SW 1271 (cell line): ENCODE data around the gene KRTAP17-1.
"Not testable (repeated sequence)": the region's sequence is repeated elsewhere in the genome, so short reads cannot be mapped to it uniquely, and the experiment has no call there.

ENCODE experiments used
- DNase-seq, 2 experiments: peaks; one replicate each; lab custom pipeline; 2025; lab: John Stamatoyannopoulos, UW

KRTAP17-1 gene

GRCh38 chr17:41315204-41315794 is at the start of gene KRTAP17-1:
Gene KRTAP17-1 (minus strand): TSS chr17:41315710. CDS start chr17:41315650, 60 bp downstream.
- DNase-seq: no peak

DNA sequence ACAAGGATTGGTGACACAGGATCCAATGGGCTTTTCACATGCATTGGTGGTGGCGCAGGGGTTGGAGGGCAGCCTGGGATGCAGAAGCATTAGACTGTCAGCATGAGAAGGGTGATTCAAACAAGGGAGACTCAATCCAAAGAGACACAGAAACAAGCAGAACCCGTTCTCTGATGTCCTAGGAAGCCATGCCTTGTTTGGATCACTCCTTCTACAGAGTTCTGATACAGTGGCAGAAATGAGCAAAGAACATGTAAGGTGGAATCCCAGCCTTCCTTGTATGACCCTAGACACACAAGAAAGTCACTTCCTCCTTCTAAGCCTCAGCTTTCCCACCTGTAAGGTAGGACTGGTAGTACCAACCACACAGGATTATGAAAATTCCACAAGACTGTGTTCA is 48.4 kb upstream of the KRTAP17-1 start:
- no peak for DNase-seq

- DNase-seq: no peak
Observed at GRCh38 chr17:41360296-41360995, 44.9 kb upstream of the KRTAP17-1 start.

- DNase-seq: no peak
Observed at GRCh38 chr17:41354536-41354935, 39.0 kb upstream of the KRTAP17-1 start.

DNA sequence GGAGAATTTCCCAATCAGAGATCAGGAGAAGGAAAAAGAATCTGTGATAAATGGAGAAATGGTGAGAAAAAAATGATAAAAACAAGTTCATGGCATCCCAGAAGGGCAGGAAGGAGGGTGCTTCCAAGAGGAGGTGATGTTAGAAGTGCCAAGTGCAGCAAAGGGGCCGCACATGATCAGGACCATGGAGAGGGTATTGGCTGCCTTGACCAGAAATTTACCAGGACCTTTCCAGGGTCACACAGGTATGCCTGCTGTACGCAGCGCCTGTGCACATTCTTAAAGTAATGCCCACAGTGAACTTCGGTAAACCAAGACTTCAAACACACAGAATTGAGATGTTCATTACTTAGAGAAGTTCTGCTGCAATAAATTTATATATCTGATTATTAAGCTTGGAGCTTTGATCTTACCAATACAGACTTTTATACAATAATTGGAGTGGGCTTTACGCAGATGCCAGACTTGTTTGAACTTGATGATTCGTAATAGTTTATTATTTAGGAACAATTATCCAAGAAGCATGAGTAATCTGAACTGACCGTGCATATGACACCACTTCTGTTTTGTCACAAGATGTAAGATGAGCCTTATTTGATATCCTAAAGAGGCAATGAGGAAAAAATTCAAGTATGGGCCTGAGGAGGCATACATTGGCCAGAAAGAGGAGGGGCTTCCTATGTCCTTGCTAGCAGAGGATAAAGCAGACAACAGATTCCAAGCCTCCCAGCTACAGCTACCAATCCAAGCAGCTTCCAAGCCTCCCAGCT is 37.3 kb upstream of the KRTAP17-1 start:
- DNase-seq: no peak

DNA sequence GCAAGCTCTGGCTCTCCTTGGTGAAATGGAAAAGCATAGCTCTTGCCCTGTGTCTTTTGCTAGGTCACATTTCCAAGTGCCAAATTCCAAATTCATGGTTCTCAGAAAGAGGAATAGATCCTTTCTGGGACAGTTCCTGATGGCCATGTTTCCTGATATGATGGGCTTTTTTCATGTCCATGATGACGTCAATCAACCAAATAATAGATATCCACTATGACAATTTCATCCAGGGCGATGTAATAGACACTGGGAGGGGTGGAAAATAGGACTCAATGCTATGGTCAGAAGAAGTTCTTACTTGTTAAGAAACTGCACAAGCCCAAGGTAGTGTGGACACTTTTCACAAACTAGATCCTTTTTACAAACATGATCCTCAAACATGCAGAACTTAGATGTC is 35.7 kb upstream of the KRTAP17-1 start:
- no peak for DNase-seq

DNA sequence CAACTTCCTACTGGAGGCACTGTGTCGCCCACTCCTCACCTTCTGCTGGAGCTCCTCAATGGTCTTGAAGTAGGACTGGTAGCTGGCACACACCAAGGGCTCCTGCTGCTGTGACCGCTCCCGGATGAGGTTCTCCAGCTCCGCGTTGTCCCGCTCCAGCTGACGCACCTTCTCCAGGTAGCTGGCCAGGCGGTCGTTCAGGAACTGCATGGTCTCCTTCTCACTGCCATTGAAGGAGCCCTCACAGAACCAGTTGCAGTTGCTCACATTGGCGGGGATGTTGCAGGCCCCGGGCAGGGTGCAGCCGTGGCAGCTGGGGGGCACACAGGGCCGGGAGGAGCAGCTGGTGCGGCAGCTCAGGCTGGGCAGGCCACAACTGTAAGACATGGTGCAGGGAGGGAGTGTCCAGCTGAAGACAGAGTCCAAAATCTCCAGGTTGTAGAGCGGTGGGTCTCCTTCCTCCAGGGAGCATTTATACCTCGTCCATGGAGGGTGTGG is 34.9 kb upstream of the KRTAP17-1 start, which contains the start of gene KRT33A:
TSS of gene KRT33A (minus strand) at position 448 of the 498 bp plus-strand sequence. CDS start at position 387, 61 bp downstream.
- not testable (repeated sequence) for DNase-seq

DNA sequence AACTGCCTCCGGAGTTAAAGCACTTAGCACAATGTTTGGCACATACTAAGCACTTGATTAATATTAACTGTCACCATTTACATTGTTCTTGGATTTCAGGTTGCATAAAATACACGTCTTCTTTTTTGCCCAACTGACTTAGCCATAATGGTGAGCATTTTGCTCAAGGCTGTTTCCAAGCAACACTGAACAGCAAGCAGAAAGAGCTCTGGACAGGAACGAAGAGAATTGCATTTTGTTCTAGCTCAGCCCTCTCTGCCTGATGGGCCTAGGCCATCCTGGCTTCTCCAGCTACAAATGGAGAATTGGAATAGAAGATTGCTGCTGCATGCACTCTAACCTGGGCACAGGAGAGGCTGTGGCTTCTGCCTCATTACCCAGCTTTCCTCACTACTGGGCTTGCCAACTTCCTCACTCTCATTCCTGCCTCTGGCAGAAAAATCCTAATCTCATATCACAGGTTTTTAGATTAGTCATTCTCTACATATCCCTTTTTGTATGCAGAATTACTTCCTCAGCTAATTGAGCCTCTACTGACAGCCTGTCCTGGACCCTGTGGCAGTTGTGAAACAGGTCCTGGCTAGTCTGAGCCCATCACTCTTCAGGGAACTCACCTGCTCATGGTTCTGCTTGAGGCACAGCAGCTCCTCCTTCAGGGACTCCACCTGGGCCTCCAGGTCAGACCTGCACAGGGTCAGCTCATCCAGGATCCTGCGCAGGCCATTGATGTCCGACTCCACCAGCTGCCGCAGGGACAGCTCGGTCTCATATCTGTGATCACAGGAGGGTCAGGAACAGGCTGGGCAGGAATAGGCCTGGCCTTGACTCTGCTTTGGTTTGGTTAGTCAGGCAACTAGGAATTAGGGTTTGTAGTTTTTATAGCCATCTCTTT is 32.6 kb upstream of the KRTAP17-1 start:
- DNase-seq: no peak

DNA sequence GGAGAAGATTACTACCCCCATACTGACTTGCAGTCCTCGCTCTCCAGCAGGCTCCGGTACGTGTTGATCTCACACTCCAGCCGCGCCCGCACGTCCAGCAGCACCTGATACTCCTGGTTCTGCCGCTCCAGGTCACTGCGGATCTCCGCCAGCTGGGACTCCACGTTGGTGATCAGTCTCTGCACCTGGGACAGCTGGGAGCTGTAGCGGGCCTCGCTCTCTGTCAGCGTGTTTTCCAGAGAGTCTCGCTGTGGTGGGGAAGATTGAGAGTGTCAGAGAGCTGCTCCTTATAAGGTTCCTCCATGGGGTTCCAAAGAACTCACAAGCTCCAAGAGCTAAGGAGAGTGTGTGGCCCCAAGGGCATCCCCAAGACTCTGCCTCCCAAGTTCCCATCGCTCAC is 30.9 kb upstream of the KRTAP17-1 start:
- DNase-seq: not testable (repeated sequence)

GRCh38 chr17:41345992-41346391 is 30.5 kb upstream of the KRTAP17-1 start:
- no peak for DNase-seq

- no peak for DNase-seq
Observed at GRCh38 chr17:41343029-41343428, 27.5 kb upstream of the KRTAP17-1 start.

DNA sequence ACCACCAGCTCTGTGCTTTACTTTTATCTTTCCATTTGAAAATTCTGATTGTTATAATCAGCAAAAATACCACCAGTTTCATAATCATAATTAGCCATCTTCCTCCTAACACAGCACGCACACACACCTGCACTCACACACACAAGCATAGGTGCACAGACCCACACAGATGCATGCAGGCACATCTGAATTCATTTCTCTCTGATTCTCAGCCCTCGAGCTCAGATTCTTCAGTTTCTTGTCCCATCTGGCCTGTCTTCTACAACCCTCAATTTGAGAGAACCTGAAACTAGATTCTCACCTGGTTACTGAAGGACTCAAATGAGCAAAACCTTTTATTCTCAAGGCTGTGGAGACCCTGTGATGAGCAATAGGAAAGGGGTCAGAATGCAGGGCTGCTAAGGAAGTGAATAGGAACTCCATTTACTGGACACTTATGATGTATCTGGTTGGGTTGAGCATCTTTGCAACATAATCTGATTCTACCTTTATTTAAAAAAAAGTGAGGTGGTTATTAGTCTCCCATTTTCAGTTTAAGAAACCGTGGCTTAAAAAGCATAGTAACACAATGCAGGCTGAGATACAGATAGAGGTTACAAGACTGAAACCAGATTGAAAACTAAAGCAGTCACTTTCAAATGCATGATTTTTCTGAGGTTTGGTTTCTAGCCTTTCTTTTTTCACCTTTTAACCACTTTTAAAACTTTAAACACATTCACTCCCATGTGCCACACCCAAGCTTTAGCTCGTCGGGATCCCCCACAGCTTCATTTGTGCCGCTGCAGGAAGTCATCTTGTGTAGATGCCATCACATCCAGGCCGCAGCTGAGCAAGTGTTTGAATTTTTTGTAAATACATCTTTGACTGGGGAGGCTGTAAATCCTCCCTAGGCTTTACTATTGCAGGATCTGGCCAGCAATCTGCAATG is 25.7 kb upstream of the KRTAP17-1 start:
- no peak for DNase-seq

DNA sequence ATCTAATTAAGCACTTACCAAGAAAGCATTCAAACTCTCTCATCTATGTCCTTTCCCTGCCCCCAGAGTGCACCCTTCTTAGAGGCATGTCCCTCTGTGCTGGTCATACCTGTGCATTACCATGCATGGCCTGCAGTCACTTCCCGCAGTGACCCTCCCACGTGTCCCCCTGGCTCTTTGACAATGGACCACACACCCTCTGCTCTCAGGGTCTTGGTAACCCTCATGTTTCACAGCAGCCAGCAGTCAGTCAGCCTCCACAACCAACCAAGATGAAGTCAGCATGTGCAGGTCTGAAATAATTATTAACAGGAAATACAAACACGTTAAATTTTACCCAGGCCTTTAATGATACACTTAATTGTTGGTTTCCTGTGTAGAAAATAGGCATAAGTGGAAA is 25.0 kb upstream of the KRTAP17-1 start:
- DNase-seq: no peak

DNA sequence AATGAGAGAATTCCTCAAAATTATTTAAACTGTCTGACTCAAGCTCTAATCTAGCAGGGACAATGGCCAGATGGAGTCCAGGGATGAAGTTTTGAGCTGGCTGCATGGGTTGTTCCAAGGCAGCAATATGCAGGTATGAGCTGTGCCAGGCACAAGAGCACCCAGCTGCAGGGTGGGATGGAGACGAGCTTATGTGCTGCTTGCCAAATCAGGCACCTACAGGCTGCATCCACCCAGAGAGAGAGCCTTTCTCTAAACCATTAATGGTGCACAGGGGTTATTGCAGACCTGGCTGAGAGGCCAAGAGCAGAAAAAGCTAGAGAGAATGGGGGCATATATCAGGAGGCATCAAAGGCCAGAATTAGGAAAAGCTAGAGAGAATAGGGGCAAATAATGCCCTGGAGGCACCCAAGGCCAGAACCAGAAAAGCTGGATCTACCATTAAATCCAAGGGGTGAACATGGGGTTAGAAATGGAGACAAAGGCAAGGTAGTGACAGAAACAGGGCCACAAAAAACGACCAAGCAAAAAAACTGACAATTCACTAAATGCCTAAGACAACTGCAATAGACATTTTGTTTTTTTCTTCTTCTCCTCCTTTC is 24.2 kb upstream of the KRTAP17-1 start:
- DNase-seq: no peak

GRCh38 chr17:41338961-41339485 is 23.5 kb upstream of the KRTAP17-1 start:
- no peak for DNase-seq

DNA sequence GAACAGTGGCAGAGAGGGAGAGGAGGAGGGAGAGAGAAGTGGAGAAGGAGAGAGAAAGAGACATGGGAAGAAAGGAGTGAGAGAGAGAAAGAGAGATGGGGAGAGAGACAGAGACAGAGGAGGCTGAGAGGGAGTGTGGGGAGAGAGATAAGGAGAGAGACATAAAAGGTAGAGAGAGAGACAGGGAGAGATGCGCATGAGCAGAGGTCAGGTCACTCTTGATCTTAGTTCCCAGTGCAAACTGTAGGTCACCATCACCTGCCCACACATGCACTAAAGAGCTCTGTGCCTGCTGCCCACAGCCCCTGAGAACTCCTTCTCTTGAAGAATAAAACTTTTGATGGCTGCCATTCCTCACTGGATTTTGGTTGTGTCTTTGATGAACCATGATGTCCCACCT is 20.2 kb upstream of the KRTAP17-1 start:
- DNase-seq: no peak

GRCh38 chr17:41334385-41335305 is 19.1 kb upstream of the KRTAP17-1 start:
- no peak for DNase-seq

DNA sequence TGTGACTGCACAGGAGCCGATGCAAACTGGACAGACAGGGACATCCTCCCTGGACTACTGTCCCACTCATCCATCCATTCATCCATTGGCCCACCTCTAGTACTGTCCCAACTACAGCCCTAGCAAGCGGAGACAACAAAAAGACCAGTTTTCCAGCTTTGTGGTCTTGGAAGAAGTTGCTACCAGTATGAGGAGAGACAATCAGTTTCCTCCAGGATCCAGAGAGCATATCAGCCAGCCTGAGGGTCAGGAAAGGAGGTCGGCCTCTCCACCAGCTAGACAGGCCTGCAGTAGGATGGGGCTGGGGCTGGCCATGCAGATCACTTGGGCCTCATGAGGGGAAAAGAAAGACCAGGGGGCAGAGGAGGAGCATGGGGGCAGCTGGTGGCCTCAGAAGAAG is 18.3 kb upstream of the KRTAP17-1 start:
- DNase-seq: no peak

DNA sequence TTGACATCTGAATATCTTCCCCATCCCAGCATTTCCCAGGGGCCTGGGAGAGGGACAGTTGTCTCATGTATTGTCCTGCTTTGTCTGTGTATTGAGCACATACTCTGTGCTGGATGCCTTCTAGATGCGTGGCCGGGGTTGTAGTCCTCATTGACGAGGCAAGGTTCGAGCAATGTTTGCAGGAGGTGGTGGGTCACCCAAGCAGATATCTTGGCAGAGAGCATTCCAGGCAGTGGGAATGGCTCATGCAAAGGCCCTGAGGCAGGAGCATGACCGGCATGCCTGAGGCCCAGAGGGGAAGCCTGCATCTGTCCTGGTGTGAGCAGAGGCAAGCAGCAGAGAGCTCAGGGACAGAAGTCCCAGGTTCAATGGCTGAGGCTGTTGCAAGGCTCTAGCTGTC is 17.6 kb upstream of the KRTAP17-1 start:
- no peak for DNase-seq
